BLaER1 treated with 17β-estradiol and CSF1 and Interleukin-3, amounts not matched to agents 10 nM and 100 nM (cell line): ENCODE measurements around the gene CSNK1A1.
"Not testable (repeated sequence)": the region's sequence is repeated elsewhere in the genome, so short reads cannot be mapped to it uniquely, and the experiment has no call there.

Experiments
- H3K27ac ChIP-seq, 11 experiments: shearing (Covaris generic); formaldehyde crosslinking; 2 replicates each; pipeline ENCODE4 v1.8.1; 2022
- H3K27me3 ChIP-seq, 11 experiments: shearing (Covaris generic); formaldehyde crosslinking; 2 replicates each; pipeline ENCODE4 v1.8.1; 2022
- H3K36me3 ChIP-seq, 11 experiments: shearing (Covaris generic); formaldehyde crosslinking; 2 replicates each; pipeline ENCODE4 v1.8.1; 2022
- H3K4me1 ChIP-seq, 10 experiments: shearing (Covaris generic); formaldehyde crosslinking; 2 replicates each; pipeline ENCODE4 v1.8.1; 2022
- H3K4me2 ChIP-seq, 11 experiments: shearing (Covaris generic); formaldehyde crosslinking; 2 replicates each; pipeline ENCODE4 v1.8.1; 2022
- H3K4me3 ChIP-seq, 10 experiments: shearing (Covaris generic); formaldehyde crosslinking; 2 replicates each; pipeline ENCODE4 v1.8.1; 2022
- H3K9ac ChIP-seq, 11 experiments: shearing (Covaris generic); formaldehyde crosslinking; 2 replicates each; pipeline ENCODE4 v1.8.1; 2022
- H3K9me3 ChIP-seq, 11 experiments: shearing (Covaris generic); formaldehyde crosslinking; replicated peaks in 1 of 11; 2 replicates each; pipeline ENCODE4 v1.8.1; 2022
- H4K20me1 ChIP-seq, 11 experiments: shearing (Covaris generic); formaldehyde crosslinking; 2 replicates each; pipeline ENCODE4 v1.8.1; 2022
- Cebpa-rat ChIP-seq, 11 experiments: shearing (Covaris generic); IDR thresholded peaks; 2 replicates each; pipeline ENCODE4 v1.8.1; 2022

CSNK1A1 gene

GRCh38 chr5:149447373-149448367 is 103.6 kb downstream of the CSNK1A1 start:
- peaks cover 7 to 18% (median 13%) of the 10 kb centered on the region in 11 experiments; a peak in 19 of 22 replicates for H3K9me3 ChIP-seq

DNA sequence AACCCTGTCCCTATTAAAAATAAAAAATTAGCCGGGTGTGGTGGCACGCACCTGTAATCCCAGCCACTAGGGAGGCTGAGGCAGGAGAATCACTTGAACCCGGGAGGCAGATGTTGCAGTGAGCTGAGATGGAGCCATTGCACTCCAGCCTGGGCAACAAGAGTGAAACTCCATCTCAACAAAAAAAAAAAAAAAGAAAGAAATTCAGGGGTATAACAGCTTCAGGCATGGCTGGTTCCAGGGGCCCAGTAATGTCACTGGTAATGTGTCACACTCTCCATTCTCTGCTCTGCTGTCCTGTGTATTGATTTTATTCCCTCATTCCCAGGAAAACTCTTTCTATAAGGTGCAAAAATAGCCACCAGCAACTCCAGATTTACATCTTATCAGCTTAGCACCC is 104.4 kb downstream of the CSNK1A1 start:
- H3K4me3 ChIP-seq, H4K20me1 ChIP-seq, H3K9ac ChIP-seq, H3K27me3 ChIP-seq, H3K27ac ChIP-seq, H3K4me2 ChIP-seq, H3K36me3 ChIP-seq: not testable (repeated sequence)
- peaks cover 2 to 43% (median 10%) of the 10 kb centered on the region in 10 experiments; a peak in 18 of 20 replicates for H3K4me1 ChIP-seq
- H3K9me3 ChIP-seq = peaks cover 7 to 18% (median 13%) of the 10 kb centered on the region in 11 experiments; a peak in 19 of 22 replicates

More at GRCh38 chr5:149447373-149448367, 103.6 kb downstream of the CSNK1A1 start:
- Histone ChIP-seq H3K4me1 (peaks cover 6 to 43% (median 14%) of the 10 kb centered on the region in 10 experiments), H3K9ac (no peak overlapping the region), H3K4me3 (no peak overlapping the region), H3K4me2 (no peak overlapping the region), H3K36me3 (no peaks in the 10 kb centered on the region), H4K20me1 (no peaks in the 10 kb centered on the region), H3K27ac (no peak overlapping the region), H3K27me3 (no peaks in the 10 kb centered on the region)
- TF ChIP-seq Cebpa-rat (IDR thresholded peaks at IDR 0.05) = no peak

GRCh38 chr5:149445739-149446369 is 105.4 kb downstream of the CSNK1A1 start:
- Histone ChIP-seq H3K27me3 (no peaks in the 10 kb centered on the region), H3K9ac (no peak overlapping the region), H3K4me3 (no peak overlapping the region), H3K36me3 (no peaks in the 10 kb centered on the region), H4K20me1 (no peaks in the 10 kb centered on the region), H3K9me3 (peaks cover 7 to 18% (median 13%) of the 10 kb centered on the region in 11 experiments; a peak in 19 of 22 replicates), H3K4me2 (peak overlapping the region in 5 of 11 experiments; percentile 7 to 50 (median 30); a peak in 6 of 22 replicates), H3K4me1 (peaks cover 0 to 35% (median 7%) of the 10 kb centered on the region in 10 experiments; a peak in 13 of 20 replicates), H3K27ac (no peak overlapping the region; a peak in 1 of 22 replicates)
- TF ChIP-seq Cebpa-rat (IDR thresholded peaks at IDR 0.05) = no peak

GRCh38 chr5:149445343-149445738 is 105.9 kb downstream of the CSNK1A1 start:
- H4K20me1 ChIP-seq = no peaks in the 10 kb centered on the region
- peaks cover 7 to 18% (median 13%) of the 10 kb centered on the region in 11 experiments; a peak in 19 of 22 replicates for H3K9me3 ChIP-seq
- no peak overlapping the region for H3K9ac ChIP-seq
- H3K4me2 ChIP-seq = peak overlapping the region in 5 of 11 experiments; percentile 7 to 50 (median 30); a peak in 6 of 22 replicates
- H3K36me3 ChIP-seq = no peaks in the 10 kb centered on the region
- no peak for TF ChIP-seq Cebpa-rat (IDR thresholded peaks at IDR 0.05)
- H3K27ac ChIP-seq = no peak overlapping the region; a peak in 1 of 22 replicates
- H3K4me3 ChIP-seq = no peak overlapping the region
- peaks cover 0 to 30% (median 9%) of the 10 kb centered on the region in 10 experiments; a peak in 15 of 20 replicates for H3K4me1 ChIP-seq
- H3K27me3 ChIP-seq = no peaks in the 10 kb centered on the region

DNA sequence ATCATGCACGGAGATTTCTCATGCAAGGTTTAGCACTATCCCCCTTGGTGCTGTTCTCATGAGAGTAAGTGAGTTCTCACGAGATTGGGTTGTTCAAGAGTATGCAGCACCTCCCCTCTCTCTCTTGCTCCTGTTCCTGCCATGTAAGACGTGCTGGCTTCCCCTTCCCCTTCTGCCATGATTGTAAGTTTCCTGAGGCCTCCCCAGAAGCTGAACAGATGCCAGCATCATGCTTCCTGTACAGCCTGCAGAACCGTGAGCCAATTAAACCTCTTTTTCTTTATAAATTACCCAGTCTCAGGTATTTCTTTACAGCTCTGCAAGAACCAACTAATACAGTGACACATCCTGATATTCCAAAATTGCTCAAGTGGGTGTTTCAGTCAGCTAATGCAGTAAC is 106.8 kb downstream of the CSNK1A1 start:
- Histone ChIP-seq H3K4me1 (peaks cover 6 to 33% (median 16%) of the 10 kb centered on the region in 10 experiments; a peak in 16 of 20 replicates), H3K9me3 (peaks cover 7 to 18% (median 13%) of the 10 kb centered on the region in 11 experiments; a peak in 19 of 22 replicates)
- H3K9ac ChIP-seq, H3K36me3 ChIP-seq, H3K27ac ChIP-seq, H3K4me3 ChIP-seq, H3K27me3 ChIP-seq, H3K4me2 ChIP-seq, H4K20me1 ChIP-seq: not testable (repeated sequence)

- H3K27ac ChIP-seq = no peak overlapping the region
- H3K4me2 ChIP-seq = no peak overlapping the region
- peaks cover 7 to 18% (median 13%) of the 10 kb centered on the region in 11 experiments; a peak in 19 of 22 replicates for H3K9me3 ChIP-seq
- TF ChIP-seq Cebpa-rat (IDR thresholded peaks at IDR 0.05) = no peak
- no peaks in the 10 kb centered on the region for H3K36me3 ChIP-seq
- no peak overlapping the region for H3K9ac ChIP-seq
- no peak overlapping the region for H3K4me3 ChIP-seq
- H3K27me3 ChIP-seq = no peaks in the 10 kb centered on the region
- H4K20me1 ChIP-seq = no peaks in the 10 kb centered on the region
- peaks cover 6 to 33% (median 17%) of the 10 kb centered on the region in 10 experiments; a peak in 16 of 20 replicates for H3K4me1 ChIP-seq
Observed at GRCh38 chr5:149443210-149443609, 108.0 kb downstream of the CSNK1A1 start.

GRCh38 chr5:149442563-149443182 is 108.6 kb downstream of the CSNK1A1 start:
- Histone ChIP-seq H3K9me3 (peaks cover 7 to 18% (median 13%) of the 10 kb centered on the region in 11 experiments; a peak in 19 of 22 replicates), H3K9ac (no peak overlapping the region), H3K4me3 (no peak overlapping the region), H3K4me1 (peaks cover 6 to 33% (median 17%) of the 10 kb centered on the region in 10 experiments; a peak in 16 of 20 replicates), H3K4me2 (peak overlapping the region in 4 of 11 experiments; percentile 23 to 49 (median 28); a peak in 7 of 22 replicates), H3K36me3 (no peaks in the 10 kb centered on the region), H3K27ac (no peak overlapping the region), H4K20me1 (no peaks in the 10 kb centered on the region), H3K27me3 (no peaks in the 10 kb centered on the region)
- no peak for TF ChIP-seq Cebpa-rat (IDR thresholded peaks at IDR 0.05)
